Endothelial cell (in vitro differentiated cells): ENCODE measurements around the gene KLHL35. TPM values are rescaled to one million over a fixed set of nuclear protein-coding genes. Genes with fewer than 3 reads are reported as not detected.
"Not testable (repeated sequence)": the region's sequence is repeated elsewhere in the genome, so short reads cannot be mapped to it uniquely, and the experiment has no call there.

Experiments
- DNase-seq: peaks from one replicate; pipeline ENCODE4 v3.0.0; 2021; ENCODE audit warnings: low spot score
- H3K27ac Mint-ChIP-seq: one replicate; pipeline ENCODE4 v1.8.0; 2021; ENCODE audit warnings: mixed read lengths, inconsistent platforms; ENCODE audit not compliant: unreplicated experiment
- H3K27me3 Mint-ChIP-seq: one replicate; pipeline ENCODE4 v1.8.0; 2021; ENCODE audit warnings: mild to moderate bottlenecking, moderate library complexity, mixed read lengths, inconsistent platforms; ENCODE audit not compliant: unreplicated experiment
- H3K36me3 Mint-ChIP-seq: one replicate; pipeline ENCODE4 v1.8.0; 2021; ENCODE audit warnings: mild to moderate bottlenecking, low read depth, mixed read lengths, inconsistent platforms; ENCODE audit not compliant: unreplicated experiment
- H3K4me1 Mint-ChIP-seq: one replicate; pipeline ENCODE4 v1.8.0; 2021; ENCODE audit warnings: mild to moderate bottlenecking, mixed read lengths, inconsistent platforms; ENCODE audit not compliant: unreplicated experiment
- H3K4me3 Mint-ChIP-seq: one replicate; pipeline ENCODE4 v1.8.0; 2021; ENCODE audit warnings: mild to moderate bottlenecking, mixed read lengths, inconsistent platforms; ENCODE audit not compliant: unreplicated experiment
- H3K9me3 Mint-ChIP-seq: one replicate; pipeline ENCODE4 v1.8.0; 2021; ENCODE audit warnings: mixed read lengths, inconsistent platforms; ENCODE audit not compliant: unreplicated experiment
- total RNA-seq: library from RNA; stranded (reverse); fragmentation: NEBNext Ultra II Directional; extraction: Animal tissue kit (Norgen Biotek cat#: 25700); gene quantifications from one replicate; pipeline ENCODE4 v1.2.1, GENCODE V29; 2021; ENCODE audit not compliant: unreplicated experiment
- TF ChIP-seq, protein P1 (sequence below): fragments of 200-600 bp; sonication (generic); IDR thresholded peaks from one replicate; pipeline ENCODE4 v1.5.0; 2021; ENCODE audit warnings: antibody characterized with exemption; ENCODE audit not compliant: unreplicated experiment

The KLHL35 gene
- total RNA-seq, 1 donor from 2014 or later: 2.8 TPM

DNA sequence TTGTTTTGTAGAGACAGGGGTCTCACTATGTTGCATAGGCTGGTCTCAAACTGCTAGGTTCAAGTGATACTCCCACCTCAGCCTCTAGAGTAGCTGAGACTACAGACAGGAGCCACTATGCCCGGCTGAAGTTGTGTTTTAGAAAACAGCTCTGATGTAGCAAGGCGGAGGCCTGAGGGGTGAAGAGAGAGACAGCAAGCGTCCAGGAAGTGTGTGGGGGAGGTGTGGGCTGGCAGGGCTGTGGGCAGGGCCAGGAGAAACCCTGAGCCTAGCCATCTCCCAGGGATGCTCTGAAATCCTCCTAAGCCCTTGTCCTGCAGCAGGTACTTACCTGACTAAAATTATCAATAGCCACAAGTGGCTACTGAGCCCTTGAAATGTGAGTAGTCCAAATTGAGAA is 49.8 kb downstream of the KLHL35 start:
- H3K27ac Mint-ChIP-seq: peak overlapping the region; percentile 53
- no peaks in the 10 kb centered on the region for H3K9me3 Mint-ChIP-seq
- no peak overlapping the region for H3K4me3 Mint-ChIP-seq
- no peaks in the 10 kb centered on the region for H3K27me3 Mint-ChIP-seq
- peaks cover 11% of the 10 kb centered on the region for H3K4me1 Mint-ChIP-seq
- TF ChIP-seq, protein P1, sequence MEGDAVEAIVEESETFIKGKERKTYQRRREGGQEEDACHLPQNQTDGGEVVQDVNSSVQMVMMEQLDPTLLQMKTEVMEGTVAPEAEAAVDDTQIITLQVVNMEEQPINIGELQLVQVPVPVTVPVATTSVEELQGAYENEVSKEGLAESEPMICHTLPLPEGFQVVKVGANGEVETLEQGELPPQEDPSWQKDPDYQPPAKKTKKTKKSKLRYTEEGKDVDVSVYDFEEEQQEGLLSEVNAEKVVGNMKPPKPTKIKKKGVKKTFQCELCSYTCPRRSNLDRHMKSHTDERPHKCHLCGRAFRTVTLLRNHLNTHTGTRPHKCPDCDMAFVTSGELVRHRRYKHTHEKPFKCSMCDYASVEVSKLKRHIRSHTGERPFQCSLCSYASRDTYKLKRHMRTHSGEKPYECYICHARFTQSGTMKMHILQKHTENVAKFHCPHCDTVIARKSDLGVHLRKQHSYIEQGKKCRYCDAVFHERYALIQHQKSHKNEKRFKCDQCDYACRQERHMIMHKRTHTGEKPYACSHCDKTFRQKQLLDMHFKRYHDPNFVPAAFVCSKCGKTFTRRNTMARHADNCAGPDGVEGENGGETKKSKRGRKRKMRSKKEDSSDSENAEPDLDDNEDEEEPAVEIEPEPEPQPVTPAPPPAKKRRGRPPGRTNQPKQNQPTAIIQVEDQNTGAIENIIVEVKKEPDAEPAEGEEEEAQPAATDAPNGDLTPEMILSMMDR: no peak
- H3K36me3 Mint-ChIP-seq: no peaks in the 10 kb centered on the region
- peak; percentile 34 for DNase-seq

DNA sequence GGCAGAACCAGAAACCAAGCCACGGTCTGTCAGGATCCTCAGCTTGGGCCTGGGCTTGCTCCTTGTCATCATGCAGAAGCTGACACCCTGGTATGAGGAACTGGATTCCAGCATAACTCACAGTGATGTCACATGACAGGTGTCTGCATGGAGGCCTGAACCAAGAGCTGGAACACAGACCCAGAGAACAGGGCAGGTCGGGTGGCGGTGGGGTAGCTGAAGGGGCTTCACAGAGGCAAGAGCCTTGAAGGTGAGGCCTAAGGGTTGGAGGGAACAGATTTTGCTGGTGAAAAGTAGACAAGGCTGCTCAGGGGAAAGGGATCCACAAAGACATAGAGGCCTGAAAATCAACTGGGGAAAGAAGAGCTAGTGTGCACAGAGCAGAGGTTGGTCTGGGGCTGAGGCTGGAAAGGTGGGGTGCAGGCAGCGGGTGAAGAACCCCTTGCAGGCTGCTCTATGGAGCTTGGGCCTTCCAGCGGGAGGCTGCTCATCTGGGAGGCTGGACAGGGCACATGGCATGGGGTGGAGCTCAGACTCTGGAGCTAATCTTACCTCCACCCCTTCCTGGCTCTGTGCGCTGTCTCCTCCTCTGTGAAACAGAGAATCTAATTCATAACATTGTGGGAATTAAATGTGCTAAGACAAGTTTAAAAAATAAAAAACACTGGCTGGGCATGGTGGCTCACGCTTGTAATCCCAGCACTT is 52.1 kb downstream of the KLHL35 start:
- no peak overlapping the region for H3K4me3 Mint-ChIP-seq
- TF ChIP-seq, protein P1: no peak
- H3K27me3 Mint-ChIP-seq: no peaks in the 10 kb centered on the region
- no peaks in the 10 kb centered on the region for H3K36me3 Mint-ChIP-seq
- peaks cover 12% of the 10 kb centered on the region for H3K4me1 Mint-ChIP-seq
- no peak overlapping the region for H3K27ac Mint-ChIP-seq
- no peak for DNase-seq
- no peaks in the 10 kb centered on the region for H3K9me3 Mint-ChIP-seq

DNA sequence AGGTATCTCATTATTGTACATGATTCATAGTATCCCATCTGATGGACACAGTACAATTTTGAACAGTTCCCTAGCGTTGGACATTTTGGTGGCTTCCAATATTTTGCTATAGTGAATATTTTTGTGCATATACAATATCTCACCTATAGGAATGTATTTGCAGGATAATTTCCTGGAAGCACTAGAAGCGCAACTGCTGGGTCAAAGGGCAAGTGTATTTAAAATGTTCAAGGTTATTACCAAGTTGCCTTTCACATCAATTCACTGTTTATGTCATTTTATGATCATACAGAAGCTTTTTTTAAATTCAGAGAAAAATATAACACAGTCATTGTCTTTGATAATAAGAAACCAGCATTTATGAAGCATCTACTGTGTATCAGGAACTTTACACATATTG is 52.8 kb downstream of the KLHL35 start:
- TF ChIP-seq, protein P1: no peak
- H3K27me3 Mint-ChIP-seq: no peaks in the 10 kb centered on the region
- no peak for DNase-seq
- H3K4me3 Mint-ChIP-seq: no peak overlapping the region
- peaks cover 11% of the 10 kb centered on the region for H3K4me1 Mint-ChIP-seq
- H3K27ac Mint-ChIP-seq: no peak overlapping the region
- no peaks in the 10 kb centered on the region for H3K36me3 Mint-ChIP-seq
- no peaks in the 10 kb centered on the region for H3K9me3 Mint-ChIP-seq

DNA sequence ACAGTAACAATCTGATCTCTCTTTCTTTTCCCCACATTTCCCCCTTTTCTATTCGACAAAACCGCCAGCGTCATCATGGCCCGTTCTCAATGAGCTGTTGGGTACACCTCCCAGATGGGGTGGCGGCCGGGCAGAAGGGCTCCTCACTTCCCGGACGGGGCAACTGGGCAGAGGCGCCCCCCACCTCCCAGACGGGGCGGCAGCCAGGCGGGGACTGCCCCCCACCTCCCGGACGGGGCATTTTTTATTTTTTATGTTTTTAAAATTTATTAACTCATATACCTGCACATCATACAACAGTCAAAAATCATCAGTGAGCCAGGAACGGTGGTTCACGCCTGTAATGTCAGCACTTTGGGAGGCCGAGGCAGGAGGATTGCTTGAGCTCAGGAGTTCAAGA is 54.2 kb downstream of the KLHL35 start:
- H3K27me3 Mint-ChIP-seq, H3K9me3 Mint-ChIP-seq, H3K4me3 Mint-ChIP-seq, H3K36me3 Mint-ChIP-seq, DNase-seq, H3K27ac Mint-ChIP-seq: not testable (repeated sequence)
- peaks cover 11% of the 10 kb centered on the region for H3K4me1 Mint-ChIP-seq

DNA sequence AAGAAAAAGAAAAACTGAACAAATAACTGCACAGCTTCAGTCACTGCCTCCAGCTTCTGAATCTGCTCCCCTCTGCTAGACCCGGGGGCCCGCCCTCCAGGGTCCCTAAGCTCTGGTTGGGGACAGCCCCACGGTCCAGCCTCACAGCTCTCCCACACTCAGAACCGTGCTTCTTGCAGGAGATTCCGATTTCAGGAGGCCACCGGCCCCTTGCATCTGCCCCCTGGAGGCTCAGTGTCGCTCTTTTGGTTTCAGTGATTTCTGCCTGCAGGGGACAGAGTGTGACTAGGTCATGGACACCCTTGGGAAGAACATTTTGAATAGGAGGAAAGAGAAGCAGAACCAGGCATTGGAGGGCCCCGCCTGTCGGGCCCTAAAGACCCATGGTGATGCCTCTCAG is 56.8 kb downstream of the KLHL35 start:
- Mint-ChIP-seq H3K4me1 (peaks cover 11% of the 10 kb centered on the region), H3K27me3 (peaks cover 3% of the 10 kb centered on the region), H3K9me3 (no peaks in the 10 kb centered on the region), H3K4me3 (no peak overlapping the region), H3K36me3 (peaks cover 4% of the 10 kb centered on the region), H3K27ac (no peak overlapping the region)
- DNase-seq: no peak
- TF ChIP-seq, protein P1: no peak
